Left lung (tissue), 10 donors: Measurements from ENCODE around the gene SF1. TPM values are rescaled to one million over a fixed set of nuclear protein-coding genes. Genes with fewer than 3 reads are reported as not detected.

Experiments
- ATAC-seq: fragments of 200-7000 bp; cut with Tn5 transposase; one replicate; pipeline ENCODE4 v1.9.1; 2020; ENCODE audit warnings: moderate library complexity
- DNase-seq, 4 donors: peaks; one replicate each; pipeline ENCODE4 v3.0.0-alpha.2; 2013 to 2020
- H3K27ac ChIP-seq, 2 donors: fragments of 200-600 bp; sonication (generic) in 1 of 2; one replicate each; pipeline versions ENCODE4 v1.5.0 to v1.8.0; 2020 to 2021
- H3K27me3 ChIP-seq, 2 donors: fragments of 200-600 bp; sonication (generic) in 1 of 2; one replicate each; pipeline versions ENCODE4 v1.5.0 to v1.8.0; 2020 to 2021
- H3K36me3 ChIP-seq, 2 donors: fragments of 200-600 bp; sonication (generic) in 1 of 2; one replicate each; pipeline versions ENCODE4 v1.5.0 to v1.8.0; 2020 to 2021
- H3K4me1 ChIP-seq, 2 donors: fragments of 200-600 bp; one replicate each; pipeline ENCODE4 v1.8.0; 2021
- H3K4me3 ChIP-seq, 2 donors: fragments of 200-600 bp; sonication (generic) in 1 of 2; one replicate each; pipeline versions ENCODE4 v1.5.0 to v1.8.0; 2020 to 2021; ENCODE audit warnings: mild to moderate bottlenecking in 1 of 2
- H3K9me3 ChIP-seq, 2 donors: fragments of 200-600 bp; sonication (generic) in 1 of 2; one replicate each; pipeline versions ENCODE4 v1.5.0 to v1.8.0; 2020 to 2021
- intact Hi-C, 2 donors: fragments of 100-400 bp; cut with DNase I; formaldehyde crosslinking; loops; one replicate each; pipeline versions ENCODE4 v1.11.2 to v1.14.2; 2022
- polyA plus RNA-seq, 6 donors: library from polyadenylated mRNA; unstranded; fragments of 120-200 nt; gene quantifications; one replicate each; pipeline ENCODE4 v1.2.1, GENCODE V29; 2013; ENCODE audit not compliant: insufficient read length in 6 of 6
- total RNA-seq, 2 donors: library from RNA; stranded (reverse); fragmentation: NEBNext Ultra II Directional; extraction: Animal tissue kit (Norgen Biotek cat#: 25700); gene quantifications; one replicate each; pipeline ENCODE4 v1.2.1, GENCODE V29; 2021
- TF ChIP-seq, protein P1 (sequence below), 2 donors: fragments of 200-600 bp; sonication (generic) in 1 of 2; IDR thresholded peaks; one replicate each; pipeline versions ENCODE4 v1.5.0 to v1.8.0; 2021; ENCODE audit warnings: antibody characterized with exemption in 2 of 2
- donor health status: DM: no; HTN: yes; CAD: no.
- donor health status: DM: no; HTN: no; CAD: no.

The SF1 gene
- total and polyA plus RNA-seq, 8 donors = 169 to 519 (median 446) TPM

DNA sequence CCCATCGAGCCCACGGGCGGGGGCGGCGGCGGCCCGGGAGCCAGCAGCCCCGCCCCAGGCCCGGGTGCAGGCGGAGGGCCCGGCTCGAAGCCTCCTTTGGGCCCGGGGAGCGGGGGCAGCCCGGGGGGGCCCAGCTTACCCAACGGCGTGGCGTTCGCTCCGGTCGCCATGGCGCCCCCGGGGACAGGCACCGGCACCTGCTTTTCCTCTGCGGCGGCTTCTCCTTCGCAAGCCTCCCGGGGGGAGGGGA is 194 bp downstream of the SF1 start:
- H3K9me3 ChIP-seq = no peaks in the 10 kb centered on the region
- TF ChIP-seq, protein P1, sequence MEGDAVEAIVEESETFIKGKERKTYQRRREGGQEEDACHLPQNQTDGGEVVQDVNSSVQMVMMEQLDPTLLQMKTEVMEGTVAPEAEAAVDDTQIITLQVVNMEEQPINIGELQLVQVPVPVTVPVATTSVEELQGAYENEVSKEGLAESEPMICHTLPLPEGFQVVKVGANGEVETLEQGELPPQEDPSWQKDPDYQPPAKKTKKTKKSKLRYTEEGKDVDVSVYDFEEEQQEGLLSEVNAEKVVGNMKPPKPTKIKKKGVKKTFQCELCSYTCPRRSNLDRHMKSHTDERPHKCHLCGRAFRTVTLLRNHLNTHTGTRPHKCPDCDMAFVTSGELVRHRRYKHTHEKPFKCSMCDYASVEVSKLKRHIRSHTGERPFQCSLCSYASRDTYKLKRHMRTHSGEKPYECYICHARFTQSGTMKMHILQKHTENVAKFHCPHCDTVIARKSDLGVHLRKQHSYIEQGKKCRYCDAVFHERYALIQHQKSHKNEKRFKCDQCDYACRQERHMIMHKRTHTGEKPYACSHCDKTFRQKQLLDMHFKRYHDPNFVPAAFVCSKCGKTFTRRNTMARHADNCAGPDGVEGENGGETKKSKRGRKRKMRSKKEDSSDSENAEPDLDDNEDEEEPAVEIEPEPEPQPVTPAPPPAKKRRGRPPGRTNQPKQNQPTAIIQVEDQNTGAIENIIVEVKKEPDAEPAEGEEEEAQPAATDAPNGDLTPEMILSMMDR (IDR thresholded peaks at IDR 0.05) = no peak
- intact Hi-C loops = no loop called here
- H3K36me3 ChIP-seq = peaks cover 0 to 38% of the 10 kb centered on the region in 2 donors
- no peak for DNase-seq
- H3K27me3 ChIP-seq = no peaks in the 10 kb centered on the region
- ATAC-seq = peak; percentile 0
- peak overlapping the region; percentile 98 to 99 for H3K27ac ChIP-seq
- peak overlapping the region; percentile 71 to 84 for H3K4me3 ChIP-seq
- peaks cover 7 to 52% of the 10 kb centered on the region in 2 donors for H3K4me1 ChIP-seq

DNA sequence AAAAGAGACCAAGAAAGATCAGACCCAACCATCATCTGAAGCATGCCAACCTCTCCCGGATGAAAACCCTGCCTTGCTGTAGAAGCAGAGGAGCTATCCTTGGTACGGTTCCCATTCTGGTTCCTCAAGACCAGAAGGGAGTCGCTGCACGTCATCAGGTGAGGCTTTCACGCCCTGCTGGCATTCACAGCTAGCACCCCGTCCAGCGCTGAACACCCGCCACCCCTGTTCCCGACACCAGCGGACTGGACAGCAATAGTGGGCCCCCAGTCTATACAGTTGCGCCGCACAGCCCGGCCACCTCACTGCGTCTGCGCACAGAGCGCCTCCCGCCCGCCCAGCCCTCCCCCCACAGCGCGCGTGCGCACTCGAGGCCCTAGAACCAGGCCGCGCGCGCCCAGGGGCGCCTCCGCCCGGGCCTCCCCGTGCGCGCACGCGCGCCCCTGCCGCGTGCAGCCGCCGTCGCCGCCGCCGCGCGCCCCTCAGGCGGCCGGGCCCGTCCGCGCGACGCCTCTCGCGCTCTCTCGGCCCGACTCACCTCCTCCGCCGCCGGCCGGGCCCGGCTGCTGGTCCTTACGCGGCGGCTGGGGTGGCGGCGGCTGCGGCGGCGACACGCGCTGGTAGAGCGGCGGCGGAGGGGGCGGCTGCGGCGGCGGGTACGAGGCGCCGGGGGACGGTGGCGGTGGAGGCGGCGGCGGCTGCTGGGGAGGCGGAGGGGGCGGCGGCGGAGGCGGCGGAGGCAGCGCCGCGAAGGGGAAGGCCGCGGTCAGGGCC is 706 bp downstream of the SF1 start:
- ATAC-seq (peak; percentile 28), DNase-seq (peak; percentile 86 to 96 (median 90))
- TF ChIP-seq, protein P1 (IDR thresholded peaks at IDR 0.05) = no peak
- peak overlapping the region; percentile 71 to 84 for H3K4me3 ChIP-seq
- intact Hi-C loops = no loop called here
- peaks cover 0 to 43% of the 10 kb centered on the region in 2 donors for H3K36me3 ChIP-seq
- no peaks in the 10 kb centered on the region for H3K27me3 ChIP-seq
- peak overlapping the region; percentile 98 to 99 for H3K27ac ChIP-seq
- no peaks in the 10 kb centered on the region for H3K9me3 ChIP-seq
- H3K4me1 ChIP-seq = peaks cover 7 to 57% of the 10 kb centered on the region in 2 donors

DNA sequence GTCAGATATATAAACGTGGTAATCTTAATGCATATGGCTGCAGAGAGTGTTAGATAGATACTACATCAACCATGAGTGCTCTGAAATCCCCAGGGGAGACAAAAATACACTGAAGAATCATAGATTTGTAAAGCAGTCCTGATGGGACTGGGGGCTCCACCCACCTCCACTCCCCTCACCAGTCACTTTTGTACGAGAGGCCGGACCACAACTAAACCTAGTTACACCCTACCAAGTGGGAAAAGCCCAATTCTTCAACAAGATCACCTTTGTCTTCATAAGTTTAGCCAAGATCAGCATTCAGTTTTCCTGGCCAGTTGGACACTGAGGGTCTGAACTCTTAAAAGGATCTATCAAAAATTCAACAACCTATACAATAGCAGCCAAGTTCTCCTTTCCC is 1.5 kb downstream of the SF1 start:
- Histone ChIP-seq H3K9me3 (no peaks in the 10 kb centered on the region), H3K4me3 (peak overlapping the region; percentile 58 to 84), H3K27me3 (no peaks in the 10 kb centered on the region), H3K36me3 (peaks cover 0 to 51% of the 10 kb centered on the region in 2 donors), H3K4me1 (peaks cover 7 to 65% of the 10 kb centered on the region in 2 donors), H3K27ac (peak overlapping the region; percentile 31 to 99)
- intact Hi-C loops = no loop called here
- TF ChIP-seq, protein P1 (IDR thresholded peaks at IDR 0.05) = no peak
- ATAC-seq (no peak), DNase-seq (peak in 1 of 4 donors; percentile 2)

DNA sequence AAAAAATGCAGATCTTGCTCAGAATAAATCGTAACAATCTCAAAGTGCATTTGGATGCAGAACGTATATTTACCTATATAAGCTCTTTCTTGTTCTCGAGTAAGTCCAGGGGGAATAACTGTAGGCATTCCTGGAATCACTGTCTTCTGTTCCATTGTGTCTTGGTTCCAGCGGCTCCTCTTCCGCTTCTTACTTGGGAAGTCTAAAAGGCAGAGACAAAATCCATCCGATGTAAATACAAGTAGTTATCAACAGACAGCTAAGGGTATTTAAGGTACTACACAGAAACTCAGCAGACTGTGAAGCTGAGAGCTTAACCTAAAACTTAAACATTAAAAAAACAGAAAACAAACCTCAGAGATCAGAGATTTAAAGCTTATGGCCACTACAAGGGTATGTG is 1.9 kb downstream of the SF1 start:
- TF ChIP-seq, protein P1 (IDR thresholded peaks at IDR 0.05) = no peak
- ATAC-seq = no peak
- peak overlapping the region in 1 of 2 donors; percentile 99 for H3K27ac ChIP-seq

DNA sequence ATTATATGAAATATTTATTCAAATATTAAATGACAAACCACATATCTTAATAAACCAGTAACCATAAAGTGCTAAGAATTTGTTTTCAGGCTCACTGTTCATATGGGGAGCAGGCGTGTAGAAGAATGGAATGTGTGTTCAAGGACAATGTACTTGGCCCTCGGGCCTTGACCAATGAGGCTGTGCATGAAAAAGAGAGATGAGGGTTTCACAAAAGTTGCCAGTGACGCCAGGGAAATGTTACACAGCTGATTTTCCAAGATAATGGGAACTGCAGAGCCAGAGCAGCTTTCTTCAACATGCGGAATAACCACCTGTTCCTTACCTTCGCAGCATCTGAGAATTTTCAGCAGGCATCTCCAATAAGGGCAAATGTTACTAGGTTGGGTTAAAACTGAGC is 4.2 kb downstream of the SF1 start:
- TF ChIP-seq, protein P1 (IDR thresholded peaks at IDR 0.05) = no peak
- intact Hi-C loops = no loop called here
- peak in 1 of 4 donors; percentile 1 for DNase-seq
- no peak overlapping the region for H3K4me3 ChIP-seq
- ATAC-seq = no peak
- no peaks in the 10 kb centered on the region for H3K27me3 ChIP-seq
- H3K36me3 ChIP-seq = peaks cover 0 to 78% of the 10 kb centered on the region in 2 donors
- H3K4me1 ChIP-seq = peaks cover 7 to 67% of the 10 kb centered on the region in 2 donors
- peak overlapping the region in 1 of 2 donors; percentile 82 for H3K27ac ChIP-seq
- H3K9me3 ChIP-seq = no peaks in the 10 kb centered on the region

More for the DNA sequence above, 1.9 kb downstream of the SF1 start:
- intact Hi-C loops = no loop called here
- peak in 1 of 4 donors; percentile 3 for DNase-seq
- H3K4me3 ChIP-seq = peak overlapping the region in 1 of 2 donors; percentile 84
- no peaks in the 10 kb centered on the region for H3K9me3 ChIP-seq
- peaks cover 0 to 55% of the 10 kb centered on the region in 2 donors for H3K36me3 ChIP-seq
- peaks cover 7 to 69% of the 10 kb centered on the region in 2 donors for H3K4me1 ChIP-seq
- H3K27me3 ChIP-seq = no peaks in the 10 kb centered on the region
